Measurements from ENCODE around the gene C17orf100.

C17orf100 gene

GRCh38 chr17:6641247-6641863 is 10.2 kb upstream of the C17orf100 start:
- no peak for DNase-seq

DNA sequence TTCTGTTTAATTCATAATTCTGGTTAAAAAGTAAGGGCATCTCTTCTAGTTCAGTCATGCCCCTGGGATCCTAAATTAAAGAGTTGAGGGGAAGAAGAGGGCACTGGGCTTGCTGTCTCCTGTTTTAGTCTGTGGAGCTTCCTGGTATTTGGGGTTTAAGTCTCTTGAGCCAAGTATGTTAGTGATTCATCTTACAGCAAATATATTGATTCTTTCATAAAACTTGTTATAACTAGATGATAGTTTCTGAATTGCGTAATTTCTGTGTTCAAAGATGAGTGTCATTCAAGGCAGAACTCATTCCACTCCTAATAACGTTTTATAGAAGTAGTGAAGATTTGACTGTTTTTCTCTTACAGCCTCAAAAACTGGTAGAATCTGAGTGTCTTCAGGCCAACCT is 9.0 kb upstream of the C17orf100 start:
- intact Hi-C loops (cut with DNase I; ENCODE audit: low total_unique reads), result no loop called here
- Histone ChIP-seq H3K4me1 (peaks cover 0 to 28% (median 21%) of the 10 kb centered on the region in 4 donors), H3K27me3 (no peaks in the 10 kb centered on the region), H3K27ac (no peak overlapping the region), H3K4me3 (no peak overlapping the region), H3K9me3 (no peaks in the 10 kb centered on the region), H3K36me3 (peaks cover 17 to 36% (median 21%) of the 10 kb centered on the region in 3 donors)
- no peak for TF ChIP-seq CTCF (IDR thresholded peaks at IDR 0.05)
- DNase-seq, result no peak

More at GRCh38 chr17:6641247-6641863, 10.2 kb upstream of the C17orf100 start:
- H3K36me3 ChIP-seq, result peaks cover 12 to 24% (median 13%) of the 10 kb centered on the region in 3 donors
- H3K27me3 ChIP-seq, result no peaks in the 10 kb centered on the region
- TF ChIP-seq CTCF (IDR thresholded peaks at IDR 0.05), result no peak
- intact Hi-C loops (cut with DNase I; ENCODE audit: low total_unique reads), result no loop called here
- H3K27ac ChIP-seq, result peak overlapping the region; percentile 66 to 84
- no peaks in the 10 kb centered on the region for H3K9me3 ChIP-seq
- peak overlapping the region; percentile 61 to 77 for H3K4me3 ChIP-seq
- H3K4me1 ChIP-seq, result peaks cover 0 to 28% (median 21%) of the 10 kb centered on the region in 4 donors

DNA sequence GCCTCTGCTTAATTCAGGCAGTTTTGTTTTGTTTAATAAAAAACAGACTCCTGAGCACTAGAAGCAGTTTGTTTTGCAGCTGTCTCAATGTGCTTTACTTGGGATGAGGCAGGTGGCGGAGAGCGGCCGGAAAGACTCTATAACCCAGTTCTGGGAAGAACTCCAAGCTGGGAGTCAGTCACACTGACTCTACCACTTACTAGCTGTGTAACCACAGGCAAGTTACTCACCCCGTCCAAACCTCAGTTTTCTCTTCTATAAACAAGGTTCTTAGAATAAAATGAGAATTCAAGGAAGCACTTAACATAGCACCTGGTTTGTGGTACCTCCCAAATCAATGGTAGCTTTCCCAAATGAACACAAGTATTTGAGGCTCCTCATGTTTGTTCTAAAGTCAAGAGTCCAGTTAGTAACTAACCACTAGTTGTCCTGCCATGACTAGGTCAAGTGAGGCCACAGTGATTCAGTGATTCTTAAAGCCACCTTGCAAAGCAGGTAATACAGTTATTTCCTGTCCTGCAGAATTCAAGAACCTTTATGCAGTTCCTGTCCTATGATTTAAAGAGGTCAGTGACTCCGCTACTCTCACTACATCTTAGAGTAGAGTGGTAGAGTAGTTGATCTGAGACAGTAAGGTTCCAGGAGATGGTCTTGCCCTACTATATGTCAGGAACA is 8.0 kb upstream of the C17orf100 start:
- H3K4me1 ChIP-seq, result peaks cover 0 to 27% (median 18%) of the 10 kb centered on the region in 4 donors
- H3K9me3 ChIP-seq, result no peaks in the 10 kb centered on the region
- H3K27ac ChIP-seq, result no peak overlapping the region
- no peak overlapping the region for H3K4me3 ChIP-seq
- TF ChIP-seq CTCF (IDR thresholded peaks at IDR 0.05), result no peak
- no peaks in the 10 kb centered on the region for H3K27me3 ChIP-seq
- no peak for DNase-seq
- intact Hi-C loops (cut with DNase I; ENCODE audit: low total_unique reads), result no loop called here
- peaks cover 23 to 46% (median 30%) of the 10 kb centered on the region in 3 donors for H3K36me3 ChIP-seq

- intact Hi-C loops (cut with DNase I; ENCODE audit: low total_unique reads), result no loop called here
- Histone ChIP-seq H3K27ac (no peak overlapping the region), H3K4me1 (peaks cover 0 to 37% (median 21%) of the 10 kb centered on the region in 4 donors), H3K27me3 (no peaks in the 10 kb centered on the region), H3K9me3 (no peaks in the 10 kb centered on the region), H3K36me3 (peaks cover 27 to 47% (median 35%) of the 10 kb centered on the region in 3 donors), H3K4me3 (no peak overlapping the region)
- no peak for DNase-seq
- no peak for TF ChIP-seq CTCF (IDR thresholded peaks at IDR 0.05)
Measured at GRCh38 chr17:6648181-6648580, 3.4 kb upstream of the C17orf100 start.

DNA sequence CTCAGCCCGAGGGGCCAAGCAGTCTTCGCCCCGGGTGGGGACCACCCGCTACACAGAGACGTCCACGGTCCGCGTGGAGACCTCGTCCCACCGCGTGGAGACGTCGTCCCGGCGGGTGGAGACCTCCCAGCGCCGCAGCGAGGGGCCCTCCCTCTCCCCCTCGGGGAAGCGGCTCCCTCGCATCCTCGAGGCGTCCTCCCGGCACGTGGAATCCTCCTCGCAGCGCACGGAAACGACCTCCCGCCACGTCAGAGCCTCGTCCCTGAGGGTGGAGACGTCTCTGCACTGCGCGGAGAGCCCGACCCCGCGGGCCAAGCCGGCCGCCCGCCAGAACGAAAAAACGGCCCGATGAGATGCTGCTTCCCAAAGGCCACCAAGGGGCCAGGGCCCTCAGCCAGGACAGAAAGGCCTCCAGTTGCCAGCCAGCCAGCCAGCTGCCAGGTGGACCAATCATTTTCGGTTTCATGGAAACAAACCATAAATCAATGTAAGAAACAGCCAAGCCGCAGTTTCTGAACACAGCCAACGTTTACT is 424 bp downstream of the C17orf100 start:
- Histone ChIP-seq H3K4me1 (peaks cover 0 to 37% (median 23%) of the 10 kb centered on the region in 4 donors), H3K4me3 (peak overlapping the region; percentile 65 to 86), H3K36me3 (peaks cover 15 to 21% (median 17%) of the 10 kb centered on the region in 3 donors), H3K27me3 (peaks cover 0 to 19% of the 10 kb centered on the region in 2 donors), H3K9me3 (peaks cover 0 to 4% (median 0%) of the 10 kb centered on the region in 3 donors), H3K27ac (peak overlapping the region; percentile 84 to 86)
- intact Hi-C loops (cut with DNase I; ENCODE audit: low total_unique reads), result no loop called here
- TF ChIP-seq CTCF (IDR thresholded peaks at IDR 0.05), result no peak
- DNase-seq, result peak; percentile 66 to 90

Data from tibial artery (tissue), 4 donors.